CD4-positive, alpha-beta T cell treated with Interleukin-6 for 4 hours (primary cell): ENCODE results near the gene C11orf97.
"Not testable (repeated sequence)": the region's sequence is repeated elsewhere in the genome, so short reads cannot be mapped to it uniquely, and the experiment has no call there.

Experiments used
- DNase-seq: peaks from one replicate; pipeline ENCODE4 v3.0.0-alpha.2; 2020; ENCODE audit warnings: mixed read lengths

The C11orf97 gene

GRCh38 chr11:94511932-94512781 is at the start of gene C11orf97:
TSS of gene C11orf97 (plus strand) at chr11:94512461. CDS start at chr11:94512529, 68 bp downstream.
- DNase-seq = peak; percentile 75

GRCh38 chr11:94469416-94469815 is 42.8 kb upstream of the C11orf97 start:
- DNase-seq = no peak

- DNase-seq = no peak
These were observed 39.1 kb upstream of the C11orf97 start for GRCh38 chr11:94472916-94473799.

- no peak for DNase-seq
These were observed 34.6 kb upstream of the C11orf97 start for GRCh38 chr11:94477624-94478023.

- DNase-seq = no peak
These were observed 30.9 kb upstream of the C11orf97 start for GRCh38 chr11:94481342-94481741.

- no peak for DNase-seq
These were observed 26.2 kb upstream of the C11orf97 start for GRCh38 chr11:94486068-94486467.

- peak; percentile 94 for DNase-seq
These were observed 18.8 kb upstream of the C11orf97 start, which contains the start of the genes ANKRD49 and MRE11 for GRCh38 chr11:94493281-94494125. TSS of gene ANKRD49 (plus strand) at chr11:94493984. CDS start at chr11:94496694, 2,710 bp downstream. TSS of gene MRE11 (minus strand) at chr11:94493844. CDS start at chr11:94492801, 1,043 bp downstream.

GRCh38 chr11:94494126-94494680 is 18.1 kb upstream of the C11orf97 start:
- DNase-seq = no peak

- no peak for DNase-seq
These were observed 12.1 kb upstream of the C11orf97 start for GRCh38 chr11:94500181-94500580.

- DNase-seq = no peak
These were observed 10.7 kb upstream of the C11orf97 start for GRCh38 chr11:94501522-94501921.

- no peak for DNase-seq
These were observed 7.5 kb upstream of the C11orf97 start for GRCh38 chr11:94504689-94505293.

GRCh38 chr11:94506513-94506912 is 5.7 kb upstream of the C11orf97 start:
- DNase-seq = not testable (repeated sequence)

GRCh38 chr11:94507485-94507884 is 4.8 kb upstream of the C11orf97 start:
- DNase-seq = no peak

- DNase-seq = no peak
These were observed 830 bp downstream of the C11orf97 start for GRCh38 chr11:94513091-94513490.

- no peak for DNase-seq
These were observed 3.1 kb downstream of the C11orf97 start for GRCh38 chr11:94515398-94515797.

GRCh38 chr11:94516725-94517124 is 4.5 kb downstream of the C11orf97 start:
- DNase-seq = no peak

GRCh38 chr11:94518300-94518699 is 6.0 kb downstream of the C11orf97 start:
- no peak for DNase-seq

- peak; percentile 14 for DNase-seq
These were observed 7.3 kb downstream of the C11orf97 start for GRCh38 chr11:94519478-94520084.

GRCh38 chr11:94521684-94522083 is 9.4 kb downstream of the C11orf97 start:
- DNase-seq = no peak

- DNase-seq = no peak
These were observed 12.1 kb downstream of the C11orf97 start for GRCh38 chr11:94524341-94524740.
